HEK293 (cell line): Measurements from ENCODE around the gene APH1A.
A peak's percentile ranks its signal among the peaks of the same experiment; 100 is the strongest.

Experiments
- CTCF ChIA-PET: fragments of 350-600 bp; formaldehyde crosslinking; extraction: SDS; loops from one replicate; lab custom pipeline; 2021; ENCODE audit warnings: antibody characterized with exemption; lab: Yijun Ruan, JAX
- POLR2A ChIA-PET: fragments of 300-600 bp; formaldehyde crosslinking; extraction: SDS; loops from one replicate; lab custom pipeline; 2020; ENCODE audit warnings: antibody characterized with exemption, inconsistent platforms; lab: Yijun Ruan, JAX
- H3K27ac ChIP-seq: fragments of 200-500 bp; sonication (Bioruptor generic); 2 replicates; pipeline ENCODE4 v1.5.1; 2014; ENCODE audit warnings: low read depth, low read length, control low read depth, inconsistent platforms; ENCODE audit errors: extremely low read depth
- H3K36me3 ChIP-seq, 2 experiments: fragments of 200-500 bp in 1 of 2; sonication (Bioruptor generic) in 1 of 2; 1 replicate in 1 of 2; 2 replicates in 1 of 2; pipeline ENCODE4 v1.5.1; 2014 to 2017; ENCODE audit warnings: inconsistent platforms in 2 of 2, low read length in 2 of 2; ENCODE audit not compliant: control insufficient read depth in 2 of 2, insufficient read depth in 1 of 2
- H3K4me1 ChIP-seq: fragments of 200-500 bp; sonication (Bioruptor generic); 2 replicates; pipeline ENCODE4 v1.5.1; 2014; ENCODE audit warnings: mild to moderate bottlenecking, low read length, inconsistent platforms; ENCODE audit not compliant: control insufficient read depth, insufficient read depth
- H3K4me3 ChIP-seq: 2 replicates; pipeline ENCODE4 v1.5.1; 2011; ENCODE audit warnings: low read depth, mild to moderate bottlenecking, control low read depth, low read length, moderate library complexity
- H3K9me3 ChIP-seq: fragments of 200-500 bp; sonication (Bioruptor generic); 2 replicates; pipeline ENCODE4 v1.5.1; 2014; ENCODE audit warnings: low read depth, low read length, inconsistent platforms; ENCODE audit not compliant: control insufficient read depth, insufficient read depth
- OSR2 ChIP-seq: fragments of 450-650 bp; formaldehyde crosslinking; IDR thresholded peaks from 2 replicates; pipeline ENCODE4 v1.5.1; 2016; ENCODE audit warnings: missing biosample characterization, missing genetic modification characterization
- PRDM1 ChIP-seq: fragments of 450-650 bp; formaldehyde crosslinking; IDR thresholded peaks from 2 replicates; pipeline ENCODE4; 2016; ENCODE audit warnings: missing biosample characterization, missing genetic modification characterization
- ZBTB20 ChIP-seq: fragments of 450-650 bp; formaldehyde crosslinking; IDR thresholded peaks from 2 replicates; pipeline ENCODE4 v1.5.1; 2016; ENCODE audit warnings: missing biosample characterization, missing genetic modification characterization
- ZBTB21 ChIP-seq: fragments of 450-650 bp; formaldehyde crosslinking; IDR thresholded peaks from 2 replicates; pipeline ENCODE4 v1.5.1; 2017; ENCODE audit warnings: missing biosample characterization, missing genetic modification characterization
- ZFP41 ChIP-seq: fragments of 450-650 bp; formaldehyde crosslinking; IDR thresholded peaks from 2 replicates; pipeline ENCODE4 v1.5.1; 2016; ENCODE audit warnings: missing biosample characterization, missing genetic modification characterization, borderline replicate concordance
- ZNF140 ChIP-seq: fragments of 450-650 bp; formaldehyde crosslinking; IDR thresholded peaks from 2 replicates; pipeline ENCODE4 v1.5.1; 2016; ENCODE audit warnings: missing biosample characterization, missing genetic modification characterization
- ZNF366 ChIP-seq: fragments of 450-650 bp; formaldehyde crosslinking; conservative IDR thresholded peaks from 2 replicates; pipeline ENCODE4 v1.5.1; 2016; ENCODE audit warnings: missing biosample characterization, missing genetic modification characterization
- ZNF426 ChIP-seq: fragments of 450-650 bp; formaldehyde crosslinking; IDR thresholded peaks from 2 replicates; pipeline ENCODE4 v1.5.1; 2017; ENCODE audit warnings: missing biosample characterization, missing genetic modification characterization, mild to moderate bottlenecking, inconsistent platforms, moderate library complexity
- ZNF48 ChIP-seq: fragments of 450-650 bp; formaldehyde crosslinking; IDR thresholded peaks from 2 replicates; pipeline ENCODE4 v1.5.1; 2016; ENCODE audit warnings: missing biosample characterization, missing genetic modification characterization
- ZNF530 ChIP-seq: fragments of 450-650 bp; formaldehyde crosslinking; IDR thresholded peaks from 2 replicates; pipeline ENCODE4 v1.5.1; 2016; ENCODE audit warnings: low read depth, missing biosample characterization, missing genetic modification characterization
- ZNF785 ChIP-seq: fragments of 450-650 bp; formaldehyde crosslinking; IDR thresholded peaks from 2 replicates; pipeline ENCODE4 v1.5.1; 2016; ENCODE audit warnings: missing biosample characterization, missing genetic modification characterization
- ZNF830 ChIP-seq: fragments of 450-650 bp; IDR thresholded peaks from 2 replicates; pipeline ENCODE4 v1.5.0; 2018; ENCODE audit warnings: missing biosample characterization, missing genetic modification characterization, low read depth, mild to moderate bottlenecking, moderate library complexity
- ZNF837 ChIP-seq: fragments of 450-650 bp; formaldehyde crosslinking; IDR thresholded peaks from 2 replicates; pipeline ENCODE4 v1.5.1; 2016; ENCODE audit warnings: missing biosample characterization, missing genetic modification characterization
- TF ChIP-seq, protein P1 (sequence below): fragments of 450-650 bp; formaldehyde crosslinking; conservative IDR thresholded peaks from 2 replicates; pipeline ENCODE4 v1.5.1; 2016; ENCODE audit warnings: low read depth, missing biosample characterization, missing genetic modification characterization
- TF ChIP-seq, protein P2 (sequence below): fragments of 450-650 bp; formaldehyde crosslinking; IDR thresholded peaks from 2 replicates; pipeline ENCODE4 v1.5.1; 2016; ENCODE audit warnings: missing biosample characterization, missing genetic modification characterization
- TF ChIP-seq, protein P3 (sequence below): fragments of 450-650 bp; formaldehyde crosslinking; IDR thresholded peaks from 2 replicates; pipeline ENCODE4 v1.5.1; 2017; ENCODE audit warnings: missing biosample characterization, missing genetic modification characterization
- TF ChIP-seq, protein P4 (sequence below): fragments of 450-650 bp; formaldehyde crosslinking; IDR thresholded peaks from 2 replicates; pipeline ENCODE4 v1.5.1; 2017; ENCODE audit warnings: missing biosample characterization, mild to moderate bottlenecking, missing genetic modification characterization, moderate library complexity

The APH1A gene

DNA sequence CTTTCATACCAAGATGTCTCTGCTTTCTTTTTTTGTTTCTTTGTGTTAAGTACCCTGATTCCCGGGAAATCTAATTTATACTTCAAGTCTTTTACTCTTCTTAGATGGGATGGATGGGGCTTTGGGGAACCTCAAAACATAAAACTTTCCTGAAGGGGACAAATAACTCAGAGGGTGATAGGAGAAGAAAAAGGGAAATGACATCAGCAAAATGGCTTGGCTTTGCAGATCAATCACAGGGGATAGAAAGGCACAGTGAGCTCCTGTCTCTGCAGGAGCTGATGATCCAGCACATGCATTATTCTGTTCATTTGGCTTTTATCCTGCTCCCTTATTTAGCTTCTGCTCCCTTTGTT lies 12.6 kb downstream of the APH1A start (continued):
- TF ChIP-seq PRDM1 (tag by site-specific recombination) (0 out of 2 replicates have a peak, but pooled peaks have one; percentile 6), ZFP41 (tag by site-specific recombination) (no peak), OSR2 (tag by site-specific recombination) (peak; percentile 40; the same call in 1 of the 2 replicates), ZNF837 (no peak), ZNF366 (peak; percentile 70)
- TF ChIP-seq, protein P1, sequence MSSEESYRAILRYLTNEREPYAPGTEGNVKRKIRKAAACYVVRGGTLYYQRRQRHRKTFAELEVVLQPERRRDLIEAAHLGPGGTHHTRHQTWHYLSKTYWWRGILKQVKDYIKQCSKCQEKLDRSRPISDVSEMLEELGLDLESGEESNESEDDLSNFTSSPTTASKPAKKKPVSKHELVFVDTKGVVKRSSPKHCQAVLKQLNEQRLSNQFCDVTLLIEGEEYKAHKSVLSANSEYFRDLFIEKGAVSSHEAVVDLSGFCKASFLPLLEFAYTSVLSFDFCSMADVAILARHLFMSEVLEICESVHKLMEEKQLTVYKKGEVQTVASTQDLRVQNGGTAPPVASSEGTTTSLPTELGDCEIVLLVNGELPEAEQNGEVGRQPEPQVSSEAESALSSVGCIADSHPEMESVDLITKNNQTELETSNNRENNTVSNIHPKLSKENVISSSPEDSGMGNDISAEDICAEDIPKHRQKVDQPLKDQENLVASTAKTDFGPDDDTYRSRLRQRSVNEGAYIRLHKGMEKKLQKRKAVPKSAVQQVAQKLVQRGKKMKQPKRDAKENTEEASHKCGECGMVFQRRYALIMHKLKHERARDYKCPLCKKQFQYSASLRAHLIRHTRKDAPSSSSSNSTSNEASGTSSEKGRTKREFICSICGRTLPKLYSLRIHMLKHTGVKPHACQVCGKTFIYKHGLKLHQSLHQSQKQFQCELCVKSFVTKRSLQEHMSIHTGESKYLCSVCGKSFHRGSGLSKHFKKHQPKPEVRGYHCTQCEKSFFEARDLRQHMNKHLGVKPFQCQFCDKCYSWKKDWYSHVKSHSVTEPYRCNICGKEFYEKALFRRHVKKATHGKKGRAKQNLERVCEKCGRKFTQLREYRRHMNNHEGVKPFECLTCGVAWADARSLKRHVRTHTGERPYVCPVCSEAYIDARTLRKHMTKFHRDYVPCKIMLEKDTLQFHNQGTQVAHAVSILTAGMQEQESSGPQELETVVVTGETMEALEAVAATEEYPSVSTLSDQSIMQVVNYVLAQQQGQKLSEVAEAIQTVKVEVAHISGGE, result 0 out of 2 replicates have a peak, but pooled peaks have one; percentile 17
- TF ChIP-seq, protein P2, sequence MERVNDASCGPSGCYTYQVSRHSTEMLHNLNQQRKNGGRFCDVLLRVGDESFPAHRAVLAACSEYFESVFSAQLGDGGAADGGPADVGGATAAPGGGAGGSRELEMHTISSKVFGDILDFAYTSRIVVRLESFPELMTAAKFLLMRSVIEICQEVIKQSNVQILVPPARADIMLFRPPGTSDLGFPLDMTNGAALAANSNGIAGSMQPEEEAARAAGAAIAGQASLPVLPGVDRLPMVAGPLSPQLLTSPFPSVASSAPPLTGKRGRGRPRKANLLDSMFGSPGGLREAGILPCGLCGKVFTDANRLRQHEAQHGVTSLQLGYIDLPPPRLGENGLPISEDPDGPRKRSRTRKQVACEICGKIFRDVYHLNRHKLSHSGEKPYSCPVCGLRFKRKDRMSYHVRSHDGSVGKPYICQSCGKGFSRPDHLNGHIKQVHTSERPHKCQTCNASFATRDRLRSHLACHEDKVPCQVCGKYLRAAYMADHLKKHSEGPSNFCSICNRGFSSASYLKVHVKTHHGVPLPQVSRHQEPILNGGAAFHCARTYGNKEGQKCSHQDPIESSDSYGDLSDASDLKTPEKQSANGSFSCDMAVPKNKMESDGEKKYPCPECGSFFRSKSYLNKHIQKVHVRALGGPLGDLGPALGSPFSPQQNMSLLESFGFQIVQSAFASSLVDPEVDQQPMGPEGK (tag by site-specific recombination), result 0 out of 2 replicates have a peak, but pooled peaks have one; percentile 11
- TF ChIP-seq, all 188 proteins: peak for 7

DNA sequence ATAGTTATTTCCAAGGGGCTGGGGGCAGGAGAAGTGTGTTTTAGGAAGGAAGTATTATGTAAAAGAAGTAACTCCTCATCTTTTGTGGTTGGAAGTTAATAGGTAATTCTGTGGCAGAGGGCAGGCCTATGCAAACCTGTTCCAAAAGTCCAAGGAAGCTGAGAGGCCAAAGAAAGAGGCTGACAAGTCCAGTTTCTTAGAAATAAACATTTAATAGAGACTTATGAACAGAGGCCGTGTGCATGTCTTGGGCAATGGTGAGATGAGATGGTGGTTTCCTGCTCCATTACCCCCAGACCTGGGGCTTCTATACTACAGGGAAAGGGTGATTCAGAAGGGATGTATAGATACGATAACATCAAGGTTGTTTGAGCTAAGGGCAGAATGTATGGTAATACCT lies 18.9 kb downstream of the APH1A start:
- CTCF ChIA-PET, result interaction anchor here (2.9 kb wide), 1 partner anchor 31 kb away, joined by 12 read pairs; no protein-coding TSS in a partner anchor
- Histone ChIP-seq H3K9me3 (no peaks in the 10 kb centered on the region), H3K27ac (no peak overlapping the region), H3K4me1 (no peaks in the 10 kb centered on the region), H3K4me3 (no peak overlapping the region), H3K36me3 (no peaks in the 10 kb centered on the region)
- POLR2A ChIA-PET, result interaction anchor here (0.6 kb wide), 1 partner anchor 288 kb away, joined by 3 read pairs; no protein-coding TSS in a partner anchor
- TF ChIP-seq ZNF530 (tag by site-specific recombination) (no peak), OSR2 (tag by site-specific recombination) (no peak), ZNF48 (tag by site-specific recombination) (no peak), ZNF785 (no peak), ZNF830 (tag by site-specific recombination) (no peak), ZBTB21 (tag by site-specific recombination) (no peak), ZBTB20 (tag by site-specific recombination) (no peak), ZNF426 (tag by site-specific recombination) (no peak), ZNF140 (tag by site-specific recombination) (no peak)
- TF ChIP-seq, protein P3, sequence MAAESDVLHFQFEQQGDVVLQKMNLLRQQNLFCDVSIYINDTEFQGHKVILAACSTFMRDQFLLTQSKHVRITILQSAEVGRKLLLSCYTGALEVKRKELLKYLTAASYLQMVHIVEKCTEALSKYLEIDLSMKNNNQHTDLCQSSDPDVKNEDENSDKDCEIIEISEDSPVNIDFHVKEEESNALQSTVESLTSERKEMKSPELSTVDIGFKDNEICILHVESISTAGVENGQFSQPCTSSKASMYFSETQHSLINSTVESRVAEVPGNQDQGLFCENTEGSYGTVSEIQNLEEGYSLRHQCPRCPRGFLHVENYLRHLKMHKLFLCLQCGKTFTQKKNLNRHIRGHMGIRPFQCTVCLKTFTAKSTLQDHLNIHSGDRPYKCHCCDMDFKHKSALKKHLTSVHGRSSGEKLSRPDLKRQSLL (tag by site-specific recombination), result no peak
- TF ChIP-seq, protein P4, sequence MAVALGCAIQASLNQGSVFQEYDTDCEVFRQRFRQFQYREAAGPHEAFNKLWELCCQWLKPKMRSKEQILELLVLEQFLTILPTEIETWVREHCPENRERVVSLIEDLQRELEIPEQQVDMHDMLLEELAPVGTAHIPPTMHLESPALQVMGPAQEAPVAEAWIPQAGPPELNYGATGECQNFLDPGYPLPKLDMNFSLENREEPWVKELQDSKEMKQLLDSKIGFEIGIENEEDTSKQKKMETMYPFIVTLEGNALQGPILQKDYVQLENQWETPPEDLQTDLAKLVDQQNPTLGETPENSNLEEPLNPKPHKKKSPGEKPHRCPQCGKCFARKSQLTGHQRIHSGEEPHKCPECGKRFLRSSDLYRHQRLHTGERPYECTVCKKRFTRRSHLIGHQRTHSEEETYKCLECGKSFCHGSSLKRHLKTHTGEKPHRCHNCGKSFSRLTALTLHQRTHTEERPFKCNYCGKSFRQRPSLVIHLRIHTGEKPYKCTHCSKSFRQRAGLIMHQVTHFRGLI (tag by site-specific recombination), result no peak
